ENCODE measurements around the gene NCKAP5.
"Not testable (repeated sequence)": the region's sequence is repeated elsewhere in the genome, so short reads cannot be mapped to it uniquely, and the experiment has no call there.

The NCKAP5 gene

GRCh38 chr2:133523406-133523805 lies 44.9 kb downstream of the NCKAP5 start:
- no peak overlapping the region for H3K4me3 ChIP-seq (ENCODE audit: low read depth, low read length)
- TF ChIP-seq CTCF (IDR thresholded peaks at IDR 0.05; ENCODE audit: low read depth, low read length) = no peak

GRCh38 chr2:133522204-133522603 lies 46.1 kb downstream of the NCKAP5 start:
- no peak overlapping the region for H3K4me3 ChIP-seq (ENCODE audit: low read depth, low read length)
- TF ChIP-seq CTCF (IDR thresholded peaks at IDR 0.05; ENCODE audit: low read depth, low read length) = no peak

- TF ChIP-seq CTCF (IDR thresholded peaks at IDR 0.05; ENCODE audit: low read depth, low read length) = no peak
Measured at GRCh38 chr2:133521146-133521745, 47.0 kb downstream of the NCKAP5 start.

GRCh38 chr2:133519677-133520076 lies 48.6 kb downstream of the NCKAP5 start:
- H3K4me3 ChIP-seq (ENCODE audit: low read depth, low read length) = not testable (repeated sequence)

More at GRCh38 chr2:133521146-133521745, 47.0 kb downstream of the NCKAP5 start:
- no peak overlapping the region for H3K4me3 ChIP-seq (ENCODE audit: low read depth, low read length)

DNA sequence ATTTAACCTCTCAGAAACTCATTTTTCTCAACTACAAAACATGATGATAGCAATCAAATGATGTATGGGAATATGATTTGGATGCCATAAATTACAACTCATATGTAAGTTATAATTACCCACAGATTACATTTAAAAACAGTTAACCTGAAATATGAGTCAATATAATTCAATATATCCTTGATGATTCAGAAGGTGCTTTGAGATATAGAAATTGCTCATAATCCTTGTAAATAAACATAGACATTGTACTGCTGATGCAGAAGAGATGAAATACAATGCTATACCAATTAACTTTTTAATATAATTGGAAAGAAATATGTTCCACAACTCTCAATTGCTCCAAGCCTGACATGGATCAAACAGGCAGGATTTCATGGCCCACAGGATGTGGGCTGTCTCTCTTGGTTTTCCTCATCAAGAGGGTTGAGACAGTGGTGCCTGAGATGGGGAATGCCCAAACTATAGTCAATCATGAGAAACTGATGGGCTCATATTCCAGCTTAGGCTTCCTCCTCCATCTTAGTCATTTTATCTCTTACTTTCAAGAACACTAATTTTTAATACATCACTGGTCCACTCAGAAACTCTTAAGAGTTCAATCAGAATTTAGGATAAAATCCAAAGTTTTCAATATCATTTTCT lies 49.4 kb downstream of the NCKAP5 start:
- H3K4me3 ChIP-seq (ENCODE audit: low read depth, low read length) = no peak overlapping the region
- TF ChIP-seq CTCF (IDR thresholded peaks at IDR 0.05; ENCODE audit: low read depth, low read length) = no peak

GRCh38 chr2:133517876-133518275 lies 50.4 kb downstream of the NCKAP5 start:
- TF ChIP-seq CTCF (IDR thresholded peaks at IDR 0.05; ENCODE audit: low read depth, low read length) = no peak
- no peak overlapping the region for H3K4me3 ChIP-seq (ENCODE audit: low read depth, low read length)

DNA sequence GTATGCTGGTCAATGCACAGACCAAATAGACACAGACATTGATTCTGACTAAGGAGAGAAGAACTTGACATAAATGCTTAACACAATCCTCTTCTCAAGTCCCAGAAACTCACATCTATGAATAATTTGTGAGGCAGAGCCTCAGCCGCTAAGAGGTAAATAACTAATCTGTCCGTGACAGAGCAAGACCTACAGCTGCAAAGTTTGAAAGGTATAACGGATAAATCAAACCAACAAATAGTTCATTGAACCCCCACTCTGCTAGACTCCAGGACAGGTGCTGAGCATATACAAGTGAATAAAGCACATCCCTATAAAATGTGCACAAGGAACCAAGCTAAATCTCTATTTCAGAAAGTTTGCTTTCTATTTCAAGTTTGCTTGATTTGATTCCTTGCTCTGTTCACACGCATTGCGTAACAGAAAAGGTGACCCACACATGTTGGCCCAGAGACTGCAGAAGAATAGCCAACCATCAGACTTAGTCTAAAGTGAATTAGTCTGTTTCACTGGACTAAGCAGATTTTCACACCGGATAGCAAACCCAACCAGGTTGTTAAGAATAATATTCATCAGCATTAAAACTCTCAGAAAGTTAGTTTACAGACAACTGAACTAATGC lies 51.7 kb downstream of the NCKAP5 start:
- TF ChIP-seq CTCF (IDR thresholded peaks at IDR 0.05; ENCODE audit: low read depth, low read length) = no peak
- no peak overlapping the region for H3K4me3 ChIP-seq (ENCODE audit: low read depth, low read length)
